K562 (cell line): ENCODE data around the gene SLC41A3. TPM values are rescaled to one million over a fixed set of nuclear protein-coding genes. Genes with fewer than 3 reads are reported as not detected.

Source experiments
- ATAC-seq: fragments of 200-7000 bp; cut with Tn5 transposase; 3 replicates; pipeline ENCODE4 v1.9.1; 2020; ENCODE audit warnings: moderate library complexity
- BruUV-seq: library from RNA; stranded (reverse); fragments of 400-500 nt; replicated peaks from 2 replicates; lab custom pipeline; 2021; lab: Mats Ljungman, UMichigan
- CTCF ChIA-PET: fragments of 300-600 bp; formaldehyde crosslinking; extraction: SDS; loops from one replicate; lab custom pipeline; 2021; ENCODE audit warnings: low intra/inter-chr PET ratio; lab: Yijun Ruan, JAX
- POLR2A ChIA-PET: fragments of 300-600, 350-650 bp; sonication (Branson Sonifier 250); formaldehyde crosslinking; extraction: SDS; loops from one replicate; lab custom pipeline; 2021; ENCODE audit warnings: antibody characterized with exemption, inconsistent platforms; lab: Yijun Ruan, JAX
- DNase-seq, 4 experiments: peaks; one replicate each; pipeline versions ENCODE4 v3.0.0 to v3.0.0-alpha.2; 2011 to 2018; ENCODE audit warnings: low spot score in 3 of 4, mixed read lengths in 3 of 4; ENCODE audit errors: extremely low read depth in 1 of 4
- FAIRE-seq: peaks from 2 replicates; lab custom pipeline; 2011; peaks lifted over from hg19 to GRCh38; lab: Jason Lieb, UNC
- H2AFZ ChIP-seq: 2 replicates; pipeline ENCODE4 v1.6.0; 2011; ENCODE audit warnings: low read depth, low read length, control low read depth, inconsistent platforms
- H3K27ac ChIP-seq: fragments of 200-600 bp; 3 replicates; pipeline ENCODE4 v1.8.0; 2011; ENCODE audit warnings: low read depth, mild to moderate bottlenecking, control low read depth, inconsistent platforms, low read length, moderate library complexity, mixed read lengths; ENCODE audit errors: extremely low read depth
- H3K27me3 ChIP-seq, 2 experiments: fragments of 300-600 bp in 1 of 2; 2 replicates in 1 of 2; 3 replicates in 1 of 2; pipeline versions ENCODE4 v1.6.0 to v1.8.0; 2011; ENCODE audit warnings: inconsistent platforms in 2 of 2, low read length in 2 of 2, mild to moderate bottlenecking in 1 of 2, mixed read lengths in 1 of 2, moderate library complexity in 1 of 2; ENCODE audit not compliant: control insufficient read depth in 2 of 2, insufficient read depth in 2 of 2
- H3K36me3 ChIP-seq: fragments of 300-600 bp; 3 replicates; pipeline ENCODE4 v1.8.0; 2011; ENCODE audit warnings: mild to moderate bottlenecking, low read length, inconsistent platforms; ENCODE audit not compliant: control insufficient read depth, insufficient read depth
- H3K4me1 ChIP-seq, 2 experiments: fragments of 200-600 bp in 1 of 2; replicated peaks in 1 of 2; 2 replicates in 1 of 2; 3 replicates in 1 of 2; pipeline versions ENCODE4 v1.5.1 to v1.8.0; 2011; ENCODE audit warnings: inconsistent platforms in 2 of 2, low read length in 2 of 2, mild to moderate bottlenecking in 1 of 2, mixed read lengths in 1 of 2, moderate library complexity in 1 of 2; ENCODE audit not compliant: control insufficient read depth in 2 of 2, insufficient read depth in 2 of 2
- H3K4me2 ChIP-seq: 2 replicates; pipeline ENCODE4 v1.6.1; 2011; ENCODE audit warnings: low read length, control low read depth, inconsistent platforms, mixed read lengths; ENCODE audit not compliant: insufficient read depth
- H3K4me3 ChIP-seq: fragments of 200-600 bp; sonication (generic), shearing (Covaris generic); 2 replicates; pipeline ENCODE4 v1.5.1; 2016; ENCODE audit warnings: control low read depth, inconsistent platforms
- H3K79me2 ChIP-seq: fragments of 200-600 bp; 3 replicates; pipeline ENCODE4 v1.8.0; 2011; ENCODE audit warnings: low read length, inconsistent platforms; ENCODE audit not compliant: control insufficient read depth, insufficient read depth
- H3K9ac ChIP-seq, 2 experiments: 2 replicates each; pipeline versions ENCODE4 v1.6.0 to v1.6.1; 2011; ENCODE audit warnings: low read depth in 2 of 2, low read length in 2 of 2, control low read depth in 1 of 2, inconsistent platforms in 1 of 2, mild to moderate bottlenecking in 1 of 2, mixed read lengths in 1 of 2; ENCODE audit not compliant: insufficient read depth in 1 of 2
- H3K9me1 ChIP-seq: one replicate; pipeline ENCODE4 v1.6.0; 2011; ENCODE audit warnings: inconsistent platforms, mild to moderate bottlenecking, low read length, moderate library complexity; ENCODE audit not compliant: control insufficient read depth, insufficient read depth
- H3K9me3 ChIP-seq: replicated peaks from 2 replicates; pipeline ENCODE4 v1.5.1; 2011; ENCODE audit warnings: low read depth, low read length, inconsistent platforms; ENCODE audit not compliant: control insufficient read depth, insufficient read depth
- H4K20me1 ChIP-seq: replicated peaks from 2 replicates; pipeline ENCODE4 v1.6.1; 2011; ENCODE audit warnings: low read length, inconsistent platforms, mixed read lengths; ENCODE audit not compliant: control insufficient read depth, insufficient read depth
- BRCA1 ChIP-seq, 2 experiments: fragments of 450-650 bp in 1 of 2; sonication (generic) in 1 of 2; formaldehyde crosslinking in 1 of 2; IDR thresholded peaks; 2 replicates each; pipeline versions ENCODE4 v1.5.0 to v1.6.1; 2017 to 2020; ENCODE audit warnings: mild to moderate bottlenecking in 1 of 2, missing genetic modification reagents in 1 of 2
- CBX5 ChIP-seq: IDR thresholded peaks from 2 replicates; pipeline ENCODE4 v1.6.1; 2014; ENCODE audit warnings: low read depth, borderline replicate concordance
- GABPA ChIP-seq: fragments of 200-800 bp; sonication (Bioruptor generic); conservative IDR thresholded peaks from 2 replicates; pipeline ENCODE4 v1.6.1; 2016; ENCODE audit warnings: low read depth, missing genetic modification characterization, missing compliant biosample characterization
- HDAC8 ChIP-seq: fragments of 450-650 bp; IDR thresholded peaks from 2 replicates; pipeline ENCODE4 v1.6.1; 2016; ENCODE audit warnings: mild to moderate bottlenecking, missing genetic modification characterization, moderate library complexity, missing compliant biosample characterization
- HMG20B ChIP-seq: fragments of 250-450 bp; sonication (Bioruptor Pico); IDR thresholded peaks from 2 replicates; pipeline ENCODE4 v1.5.0; 2021; ENCODE audit warnings: mild to moderate bottlenecking
- HNRNPLL ChIP-seq: fragments of 200-400 bp; formaldehyde crosslinking; IDR thresholded peaks from 2 replicates; pipeline ENCODE4 v1.6.1; 2017; ENCODE audit warnings: low read length, low read depth, mild to moderate bottlenecking; ENCODE audit not compliant: poor library complexity, severe bottlenecking
- IFI16 ChIP-seq: fragments of 250-450 bp; sonication (Bioruptor Pico); IDR thresholded peaks from 2 replicates; pipeline ENCODE4 v2.1.2; 2022; ENCODE audit warnings: mild to moderate bottlenecking, inconsistent platforms
- MAZ ChIP-seq, 2 experiments: fragments of 450-650 bp in 1 of 2; sonication (generic) in 1 of 2; formaldehyde crosslinking; IDR thresholded peaks in 1 of 2; conservative IDR thresholded peaks in 1 of 2; 2 replicates each; pipeline versions ENCODE4 v1.4.0 to v1.5.0; 2020; ENCODE audit warnings: mild to moderate bottlenecking in 1 of 2, missing genetic modification reagents in 1 of 2
- NRF1 ChIP-seq, 2 experiments: fragments of 450-650 bp; IDR thresholded peaks in 1 of 2; conservative IDR thresholded peaks in 1 of 2; 2 replicates each; pipeline ENCODE4 v1.6.1; 2014; ENCODE audit warnings: mild to moderate bottlenecking in 2 of 2
- RCOR1 ChIP-seq, 2 experiments: IDR thresholded peaks; 2 replicates each; pipeline ENCODE4 v1.6.1; 2012; ENCODE audit warnings: low read depth in 2 of 2, low read length in 2 of 2, borderline replicate concordance in 1 of 2, improper control_type of control experiment in 1 of 2
- SNRNP70 ChIP-seq: fragments of 200-400 bp; formaldehyde crosslinking; optimal IDR thresholded peaks from 2 replicates; pipeline ENCODE3; 2017; ENCODE audit warnings: low read depth, low read length
- SRSF1 ChIP-seq: fragments of 200-400 bp; formaldehyde crosslinking; IDR thresholded peaks from 2 replicates; pipeline ENCODE4 v1.6.1; 2017; ENCODE audit warnings: mild to moderate bottlenecking, low read depth, low read length, moderate library complexity
- TAF9B ChIP-seq: fragments of 450-650 bp; IDR thresholded peaks from 2 replicates; pipeline ENCODE4 v1.6.1; 2018; ENCODE audit warnings: mild to moderate bottlenecking; ENCODE audit not compliant: partially characterized antibody
- ZNF449 ChIP-seq: fragments of 250-450 bp; sonication (Bioruptor Pico); IDR thresholded peaks from 2 replicates; pipeline ENCODE4 v1.8.0; 2022; ENCODE audit warnings: moderate library complexity, mild to moderate bottlenecking, inconsistent platforms
- ZNF507 ChIP-seq: conservative IDR thresholded peaks from 2 replicates; pipeline ENCODE4 v1.6.1; 2017; ENCODE audit warnings: missing genetic modification characterization, missing compliant biosample characterization
- ZNF551 ChIP-seq: fragments of 250-450 bp; sonication (Bioruptor Pico); IDR thresholded peaks from 2 replicates; pipeline ENCODE4 v1.5.0; 2021; ENCODE audit warnings: mild to moderate bottlenecking, moderate library complexity
- WGBS: fragments of 100-300 bp; shearing (Covaris generic); methylation state at CpG from one replicate; pipeline ENCODE4 v1.1.6; 2016; ENCODE audit warnings: low coverage, mixed read lengths; ENCODE audit not compliant: insufficient coverage; ENCODE audit errors: missing lambda C conversion rate; 5-methylcytosine and 5-hydroxymethylcytosine counted together
- in situ Hi-C: fragments of 300-500 bp; cut with MboI; formaldehyde crosslinking; loops from 4 replicates; pipeline ENCODE4 v1.15.0; 2018; ENCODE audit warnings: inconsistent platforms, mixed read lengths
- intact Hi-C: fragments of 100-400 bp; cut with micrococcal nuclease; formaldehyde crosslinking; loops from 2 replicates; pipeline ENCODE4 v1.14.2; 2022
- polyA plus RNA-seq, 8 experiments: library from polyadenylated mRNA; depleted of rRNA in 4 of 8; stranded (reverse) in 5 of 8; unstranded in 3 of 8; fragments of >200 nt; fragmentation: Nextera tagmentation in 2 of 8; fragmentation: Illumina TruSeq in 1 of 8; extraction: Ambion mirVana in 2 of 8; extraction: Trizol in 1 of 8; gene quantifications; 2 replicates each; pipeline versions ENCODE4 v1.2.1 to v1.2.3, GENCODE V29; 2011 to 2014; ENCODE audit warnings: inconsistent platforms in 1 of 8, missing spikeins in 1 of 8
- total RNA-seq, 7 experiments: library from RNA; depleted of rRNA in 6 of 7; stranded (reverse); fragments of >200 nt in 6 of 7; fragmentation: Illumina TruSeq in 2 of 7; extraction: Trizol in 2 of 7; gene quantifications; 2 replicates each; pipeline versions ENCODE4 v1.2.1 to v1.2.3, GENCODE V29; 2011 to 2021; ENCODE audit warnings: low replicate concordance in 1 of 7
- TF ChIP-seq, protein P1 (sequence below): fragments of 250-450 bp; sonication (Bioruptor Pico); IDR thresholded peaks from 2 replicates; pipeline ENCODE4 v1.8.0; 2021; ENCODE audit warnings: moderate library complexity, mild to moderate bottlenecking, inconsistent platforms

The SLC41A3 gene
- total and polyA plus RNA-seq, 9 of the 15 experiments (the other 6 are each of a cell fraction or from before 2014, with no cell fraction given): 4.1 to 20.7 (median 11.2) TPM

- TF ChIP-seq RCOR1 (IDR thresholded peaks at IDR 0.05; ENCODE audit: borderline replicate concordance in 1 of 2, low read depth in 2 of 2, low read length in 2 of 2): no peak
- TF ChIP-seq, all 486 proteins: peak for 0
These were observed 3.7 kb upstream of the SLC41A3 start (continued) for GRCh38 chr3:126087552-126088175.

DNA sequence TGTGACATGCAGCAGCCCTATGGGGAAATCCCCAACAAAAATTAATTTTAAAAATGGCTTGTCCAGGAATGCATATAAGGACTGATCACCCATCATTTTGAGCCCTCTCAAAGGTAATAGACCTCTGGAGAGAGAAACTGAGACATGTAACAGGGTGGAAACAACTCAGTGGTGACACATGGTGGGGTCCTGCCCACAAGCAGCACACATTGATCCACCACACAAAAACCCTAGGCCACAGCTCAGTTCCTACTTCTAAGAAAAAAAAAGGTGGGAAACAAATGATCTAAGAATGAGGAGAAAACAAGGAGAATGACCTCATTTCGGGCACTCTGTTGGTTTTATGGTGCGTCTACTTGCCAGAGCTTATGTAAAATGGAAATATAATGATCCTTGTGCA lies 1.9 kb upstream of the SLC41A3 start:
- ATAC-seq: no peak
- Histone ChIP-seq H2AFZ (peak overlapping the region; percentile 70), H3K9me3 (no peaks in the 10 kb centered on the region), H3K9ac (no peak overlapping the region), H3K27me3 (no peaks in the 10 kb centered on the region), H3K4me3 (no peak overlapping the region), H3K4me2 (no peak overlapping the region), H4K20me1 (no peaks in the 10 kb centered on the region), H3K79me2 (peaks cover 7% of the 10 kb centered on the region; the same call in 2 of the 3 replicates), H3K36me3 (no peaks in the 10 kb centered on the region), H3K9me1 (no peaks in the 10 kb centered on the region), H3K27ac (no peak overlapping the region), H3K4me1 (peaks cover 10 to 17% of the 10 kb centered on the region in 2 experiments; a peak in 4 of 5 replicates)
- 33% methylated on average over 2 of the region's 2 CpGs for WGBS
- intact Hi-C loops (no loop called here), in situ Hi-C loops (no loop called here)
- no peak for FAIRE-seq
- no TSS peak for BruUV-seq
- ChIA-PET POLR2A (no interaction called here), CTCF (no interaction called here)
- no peak for DNase-seq
- no peak for TF ChIP-seq MAZ (CRISPR knock-in tag; conservative IDR thresholded peaks at IDR 0.05 in 1 of 2, IDR thresholded peaks at IDR 0.05 in 1 of 2)
- no peak for TF ChIP-seq BRCA1 (IDR thresholded peaks at IDR 0.05)
- no peak for TF ChIP-seq BRCA1 (CRISPR knock-in tag; IDR thresholded peaks at IDR 0.05)
- TF ChIP-seq ZNF449 (CRISPR knock-in tag): no peak
- TF ChIP-seq ZNF551: no peak
- TF ChIP-seq TAF9B: no peak
- no peak for TF ChIP-seq HNRNPLL
- TF ChIP-seq, protein P1, sequence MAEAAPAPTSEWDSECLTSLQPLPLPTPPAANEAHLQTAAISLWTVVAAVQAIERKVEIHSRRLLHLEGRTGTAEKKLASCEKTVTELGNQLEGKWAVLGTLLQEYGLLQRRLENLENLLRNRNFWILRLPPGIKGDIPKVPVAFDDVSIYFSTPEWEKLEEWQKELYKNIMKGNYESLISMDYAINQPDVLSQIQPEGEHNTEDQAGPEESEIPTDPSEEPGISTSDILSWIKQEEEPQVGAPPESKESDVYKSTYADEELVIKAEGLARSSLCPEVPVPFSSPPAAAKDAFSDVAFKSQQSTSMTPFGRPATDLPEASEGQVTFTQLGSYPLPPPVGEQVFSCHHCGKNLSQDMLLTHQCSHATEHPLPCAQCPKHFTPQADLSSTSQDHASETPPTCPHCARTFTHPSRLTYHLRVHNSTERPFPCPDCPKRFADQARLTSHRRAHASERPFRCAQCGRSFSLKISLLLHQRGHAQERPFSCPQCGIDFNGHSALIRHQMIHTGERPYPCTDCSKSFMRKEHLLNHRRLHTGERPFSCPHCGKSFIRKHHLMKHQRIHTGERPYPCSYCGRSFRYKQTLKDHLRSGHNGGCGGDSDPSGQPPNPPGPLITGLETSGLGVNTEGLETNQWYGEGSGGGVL (CRISPR knock-in tag): no peak
- no peak for TF ChIP-seq SRSF1
- TF ChIP-seq SNRNP70: no peak
- TF ChIP-seq HDAC8 (tag): no peak
- TF ChIP-seq NRF1 (conservative IDR thresholded peaks at IDR 0.05 in 1 of 2, IDR thresholded peaks at IDR 0.05 in 1 of 2): no peak
- TF ChIP-seq GABPA (tag): no peak
- TF ChIP-seq IFI16: no peak
- no peak for TF ChIP-seq CBX5
- TF ChIP-seq HMG20B (CRISPR knock-in tag): no peak
- no peak for TF ChIP-seq ZNF507 (tag)
